HFFc6 (cell line): ENCODE measurements around the gene BPIFB3. TPM values are rescaled to one million over a fixed set of nuclear protein-coding genes. Genes with fewer than 3 reads are reported as not detected.

Experiments
- DNase-seq: peaks from one replicate; pipeline ENCODE4 v3.0.0-alpha.2; 2018
- H3K27ac Mint-ChIP-seq: 2 replicates; pipeline ENCODE4 v1.8.0; 2020; ENCODE audit warnings: mild to moderate bottlenecking, mixed read lengths
- H3K27me3 Mint-ChIP-seq: 2 replicates; pipeline ENCODE4 v1.8.0; 2021; ENCODE audit warnings: mild to moderate bottlenecking, moderate library complexity, mixed read lengths; ENCODE audit not compliant: insufficient read depth
- H3K36me3 Mint-ChIP-seq: 2 replicates; pipeline ENCODE4 v1.8.0; 2021; ENCODE audit warnings: low read depth, mixed read lengths
- H3K4me1 Mint-ChIP-seq: 2 replicates; pipeline ENCODE4 v1.8.0; 2020; ENCODE audit warnings: low read depth, mixed read lengths
- H3K4me3 Mint-ChIP-seq: 2 replicates; pipeline ENCODE4 v1.8.0; 2020; ENCODE audit warnings: mild to moderate bottlenecking, moderate library complexity, mixed read lengths
- H3K9me3 Mint-ChIP-seq: 2 replicates; pipeline ENCODE4 v1.8.0; 2020; ENCODE audit warnings: mild to moderate bottlenecking, mixed read lengths
- CTCF ChIP-seq: fragments of 200-600 bp; sonication (generic); IDR thresholded peaks from 2 replicates; pipeline ENCODE4 v1.5.0; 2021; ENCODE audit warnings: antibody characterized with exemption, mild to moderate bottlenecking
- total RNA-seq, 6 experiments: library from RNA; stranded (reverse); fragmentation: NEBNext Ultra II Directional; extraction: Animal tissue kit (Norgen Biotek cat#: 25700); gene quantifications; 2 replicates in 1 of 6; 3 replicates in 5 of 6; pipeline ENCODE4 v1.2.3, GENCODE V29; 2021

The BPIFB3 gene
- total RNA-seq, 6 experiments from 2014 or later, result not detected

GRCh38 chr20:33063271-33063670 lies 9.6 kb downstream of the BPIFB3 start:
- Mint-ChIP-seq H3K4me3 (no peak overlapping the region), H3K9me3 (no peaks in the 10 kb centered on the region), H3K36me3 (no peaks in the 10 kb centered on the region), H3K27ac (no peak overlapping the region), H3K4me1 (no peaks in the 10 kb centered on the region), H3K27me3 (peaks cover 35% of the 10 kb centered on the region)
- DNase-seq, result no peak
- TF ChIP-seq CTCF, result no peak

- Mint-ChIP-seq H3K4me1 (no peaks in the 10 kb centered on the region), H3K27me3 (peaks cover 42% of the 10 kb centered on the region), H3K9me3 (no peaks in the 10 kb centered on the region), H3K36me3 (no peaks in the 10 kb centered on the region), H3K27ac (no peak overlapping the region), H3K4me3 (no peak overlapping the region)
- no peak for DNase-seq
- TF ChIP-seq CTCF, result no peak
These were observed 11.0 kb downstream of the BPIFB3 start for GRCh38 chr20:33064572-33065287.

GRCh38 chr20:33065785-33066184 lies 12.1 kb downstream of the BPIFB3 start:
- no peaks in the 10 kb centered on the region for H3K9me3 Mint-ChIP-seq
- no peak overlapping the region for H3K27ac Mint-ChIP-seq
- H3K27me3 Mint-ChIP-seq, result peaks cover 50% of the 10 kb centered on the region
- no peaks in the 10 kb centered on the region for H3K4me1 Mint-ChIP-seq
- DNase-seq, result no peak
- TF ChIP-seq CTCF, result no peak
- no peak overlapping the region for H3K4me3 Mint-ChIP-seq
- H3K36me3 Mint-ChIP-seq, result no peaks in the 10 kb centered on the region

GRCh38 chr20:33067806-33068205 lies 14.1 kb downstream of the BPIFB3 start:
- TF ChIP-seq CTCF, result no peak
- no peaks in the 10 kb centered on the region for H3K9me3 Mint-ChIP-seq

GRCh38 chr20:33068251-33068939 lies 14.7 kb downstream of the BPIFB3 start:
- Mint-ChIP-seq H3K27me3 (peaks cover 48% of the 10 kb centered on the region), H3K27ac (no peak overlapping the region), H3K4me1 (no peaks in the 10 kb centered on the region)

More at GRCh38 chr20:33067806-33068205, 14.1 kb downstream of the BPIFB3 start:
- no peak for DNase-seq
- Mint-ChIP-seq H3K27me3 (peaks cover 48% of the 10 kb centered on the region), H3K4me3 (no peak overlapping the region), H3K36me3 (no peaks in the 10 kb centered on the region), H3K27ac (no peak overlapping the region), H3K4me1 (no peaks in the 10 kb centered on the region)

More at GRCh38 chr20:33068251-33068939, 14.7 kb downstream of the BPIFB3 start:
- no peak for DNase-seq
- H3K36me3 Mint-ChIP-seq, result no peaks in the 10 kb centered on the region
- TF ChIP-seq CTCF, result no peak
- H3K9me3 Mint-ChIP-seq, result no peaks in the 10 kb centered on the region
- no peak overlapping the region for H3K4me3 Mint-ChIP-seq
